Measurements from ENCODE around the gene PLEKHG3.

PLEKHG3 gene

GRCh38 chr14:64731141-64731581, 26.9 kb downstream of the PLEKHG3 start:
- no peak overlapping the region for H3K4me3 ChIP-seq (ENCODE audit: low read length, poor library complexity, severe bottlenecking)
- no peak overlapping the region for H2AFZ ChIP-seq (ENCODE audit: low read length)
- no peak overlapping the region for H3K9ac ChIP-seq (ENCODE audit: low read depth, low read length, poor library complexity, severe bottlenecking)
- no peaks in the 10 kb centered on the region for H3K27me3 ChIP-seq (ENCODE audit: insufficient read depth, low read length, poor library complexity, severe bottlenecking)
- H3K9me2 ChIP-seq (replicated peaks; ENCODE audit: low read depth, low read length): no peaks in the 10 kb centered on the region
- no peak overlapping the region for H3K4me2 ChIP-seq (ENCODE audit: low read depth, low read length, poor library complexity, severe bottlenecking)
- no peaks in the 10 kb centered on the region for H4K20me1 ChIP-seq (ENCODE audit: insufficient read depth, low read length, poor library complexity, severe bottlenecking)
- no peaks in the 10 kb centered on the region for H3K9me3 ChIP-seq (ENCODE audit: insufficient read depth, low read depth, low read length)
- H3K79me2 ChIP-seq (ENCODE audit: insufficient read depth, low read length): peaks cover 5% of the 10 kb centered on the region; the same call in 1 of the 2 replicates
- H3F3A ChIP-seq (ENCODE audit: low read depth): no peaks in the 10 kb centered on the region
- H3K4me1 ChIP-seq (ENCODE audit: insufficient read depth, low read length, poor library complexity, severe bottlenecking): peaks cover 8% of the 10 kb centered on the region
- TF ChIP-seq CTCF (conservative IDR thresholded peaks at IDR 0.05; ENCODE audit: low read length): no peak
- no peak for TF ChIP-seq EZH2phosphoT487 (IDR thresholded peaks at IDR 0.05; ENCODE audit: borderline replicate concordance)
- H3K36me3 ChIP-seq (ENCODE audit: insufficient read depth, low read length): peaks cover 64% of the 10 kb centered on the region; the same call in 1 of the 2 replicates

GRCh38 chr14:64732066-64732465, 27.8 kb downstream of the PLEKHG3 start:
- TF ChIP-seq CTCF (conservative IDR thresholded peaks at IDR 0.05; ENCODE audit: low read length): no peak
- no peak for TF ChIP-seq EZH2phosphoT487 (IDR thresholded peaks at IDR 0.05; ENCODE audit: borderline replicate concordance)
- Histone ChIP-seq H3F3A (ENCODE audit: low read depth) (no peaks in the 10 kb centered on the region), H3K9me2 (replicated peaks; ENCODE audit: low read depth, low read length) (no peaks in the 10 kb centered on the region), H4K20me1 (ENCODE audit: insufficient read depth, low read length, poor library complexity, severe bottlenecking) (no peaks in the 10 kb centered on the region), H2AFZ (ENCODE audit: low read length) (no peak overlapping the region), H3K79me2 (ENCODE audit: insufficient read depth, low read length) (no peaks in the 10 kb centered on the region), H3K4me1 (ENCODE audit: insufficient read depth, low read length, poor library complexity, severe bottlenecking) (peaks cover 8% of the 10 kb centered on the region), H3K9ac (ENCODE audit: low read depth, low read length, poor library complexity, severe bottlenecking) (no peak overlapping the region), H3K27me3 (ENCODE audit: insufficient read depth, low read length, poor library complexity, severe bottlenecking) (no peaks in the 10 kb centered on the region), H3K9me3 (ENCODE audit: insufficient read depth, low read depth, low read length) (no peaks in the 10 kb centered on the region), H3K4me2 (ENCODE audit: low read depth, low read length, poor library complexity, severe bottlenecking) (no peak overlapping the region), H3K4me3 (ENCODE audit: low read length, poor library complexity, severe bottlenecking) (no peak overlapping the region), H3K36me3 (ENCODE audit: insufficient read depth, low read length) (peaks cover 73% of the 10 kb centered on the region; the same call in 1 of the 2 replicates)

GRCh38 chr14:64732536-64733120, 28.4 kb downstream of the PLEKHG3 start:
- H2AFZ ChIP-seq (ENCODE audit: low read length): no peak overlapping the region
- peaks cover 75% of the 10 kb centered on the region; the same call in 1 of the 2 replicates for H3K36me3 ChIP-seq (ENCODE audit: insufficient read depth, low read length)

GRCh38 chr14:64733321-64733720, 29.1 kb downstream of the PLEKHG3 start:
- H3K9me2 ChIP-seq (replicated peaks; ENCODE audit: low read depth, low read length): no peaks in the 10 kb centered on the region
- H2AFZ ChIP-seq (ENCODE audit: low read length): no peak overlapping the region
- TF ChIP-seq CTCF (conservative IDR thresholded peaks at IDR 0.05; ENCODE audit: low read length) (no peak), EZH2phosphoT487 (IDR thresholded peaks at IDR 0.05; ENCODE audit: borderline replicate concordance) (no peak)
- no peak overlapping the region for H3K4me2 ChIP-seq (ENCODE audit: low read depth, low read length, poor library complexity, severe bottlenecking)
- no peaks in the 10 kb centered on the region for H4K20me1 ChIP-seq (ENCODE audit: insufficient read depth, low read length, poor library complexity, severe bottlenecking)
- no peak overlapping the region for H3K4me3 ChIP-seq (ENCODE audit: low read length, poor library complexity, severe bottlenecking)
- H3K79me2 ChIP-seq (ENCODE audit: insufficient read depth, low read length): no peaks in the 10 kb centered on the region
- H3K4me1 ChIP-seq (ENCODE audit: insufficient read depth, low read length, poor library complexity, severe bottlenecking): peaks cover 8% of the 10 kb centered on the region
- no peaks in the 10 kb centered on the region for H3K9me3 ChIP-seq (ENCODE audit: insufficient read depth, low read depth, low read length)
- no peaks in the 10 kb centered on the region for H3F3A ChIP-seq (ENCODE audit: low read depth)
- H3K36me3 ChIP-seq (ENCODE audit: insufficient read depth, low read length): peaks cover 70% of the 10 kb centered on the region; the same call in 1 of the 2 replicates
- no peaks in the 10 kb centered on the region for H3K27me3 ChIP-seq (ENCODE audit: insufficient read depth, low read length, poor library complexity, severe bottlenecking)
- no peak overlapping the region for H3K9ac ChIP-seq (ENCODE audit: low read depth, low read length, poor library complexity, severe bottlenecking)

More at GRCh38 chr14:64732536-64733120, 28.4 kb downstream of the PLEKHG3 start:
- no peaks in the 10 kb centered on the region for H3F3A ChIP-seq (ENCODE audit: low read depth)
- H3K79me2 ChIP-seq (ENCODE audit: insufficient read depth, low read length): no peaks in the 10 kb centered on the region
- no peak overlapping the region for H3K4me3 ChIP-seq (ENCODE audit: low read length, poor library complexity, severe bottlenecking)
- H3K4me2 ChIP-seq (ENCODE audit: low read depth, low read length, poor library complexity, severe bottlenecking): no peak overlapping the region
- peaks cover 8% of the 10 kb centered on the region for H3K4me1 ChIP-seq (ENCODE audit: insufficient read depth, low read length, poor library complexity, severe bottlenecking)
- no peaks in the 10 kb centered on the region for H3K27me3 ChIP-seq (ENCODE audit: insufficient read depth, low read length, poor library complexity, severe bottlenecking)
- no peaks in the 10 kb centered on the region for H3K9me3 ChIP-seq (ENCODE audit: insufficient read depth, low read depth, low read length)
- no peak overlapping the region for H3K9ac ChIP-seq (ENCODE audit: low read depth, low read length, poor library complexity, severe bottlenecking)
- no peaks in the 10 kb centered on the region for H4K20me1 ChIP-seq (ENCODE audit: insufficient read depth, low read length, poor library complexity, severe bottlenecking)
- TF ChIP-seq EZH2phosphoT487 (IDR thresholded peaks at IDR 0.05; ENCODE audit: borderline replicate concordance): no peak
- no peaks in the 10 kb centered on the region for H3K9me2 ChIP-seq (replicated peaks; ENCODE audit: low read depth, low read length)

Measured in Loucy (cell line).